Activated naive CD4-positive, alpha-beta T cell treated with anti-CD3 and anti-CD28 coated beads, Interleukin-2, amount 50 U/mL, for 24 hours (primary cell): Measurements from ENCODE around the gene HES3.

Source experiments
- H3K27ac Mint-ChIP-seq: one replicate; pipeline ENCODE4 v1.8.0; 2021; ENCODE audit warnings: mild to moderate bottlenecking, mixed read lengths
- H3K27me3 Mint-ChIP-seq: one replicate; pipeline ENCODE4 v1.8.0; 2021; ENCODE audit warnings: mixed read lengths
- H3K36me3 Mint-ChIP-seq: one replicate; pipeline ENCODE4 v1.8.0; 2021; ENCODE audit warnings: mixed read lengths
- H3K4me1 Mint-ChIP-seq: one replicate; pipeline ENCODE4 v1.8.0; 2021; ENCODE audit warnings: mixed read lengths
- H3K4me3 Mint-ChIP-seq: one replicate; pipeline ENCODE4 v1.8.0; 2021; ENCODE audit warnings: mild to moderate bottlenecking, mixed read lengths
- H3K9me3 Mint-ChIP-seq: one replicate; pipeline ENCODE4 v1.8.0; 2021; ENCODE audit warnings: mixed read lengths

HES3 gene

GRCh38 chr1:6262555-6263420, 18.8 kb downstream of the HES3 start:
- H3K27ac Mint-ChIP-seq = no peak overlapping the region
- H3K4me3 Mint-ChIP-seq = no peak overlapping the region
- H3K36me3 Mint-ChIP-seq = no peaks in the 10 kb centered on the region
- H3K9me3 Mint-ChIP-seq = no peaks in the 10 kb centered on the region
- H3K4me1 Mint-ChIP-seq = peaks cover 4% of the 10 kb centered on the region
- H3K27me3 Mint-ChIP-seq = peaks cover 4% of the 10 kb centered on the region

- no peak overlapping the region for H3K4me3 Mint-ChIP-seq
Observed at GRCh38 chr1:6263716-6264115, 19.7 kb downstream of the HES3 start.

GRCh38 chr1:6265151-6265550, 21.2 kb downstream of the HES3 start:
- H3K27ac Mint-ChIP-seq = no peak overlapping the region
- H3K27me3 Mint-ChIP-seq = peaks cover 4% of the 10 kb centered on the region
- no peaks in the 10 kb centered on the region for H3K4me1 Mint-ChIP-seq
- H3K4me3 Mint-ChIP-seq = no peak overlapping the region
- no peaks in the 10 kb centered on the region for H3K9me3 Mint-ChIP-seq
- no peaks in the 10 kb centered on the region for H3K36me3 Mint-ChIP-seq

More at GRCh38 chr1:6263716-6264115, 19.7 kb downstream of the HES3 start:
- H3K4me1 Mint-ChIP-seq = peaks cover 4% of the 10 kb centered on the region
- no peak overlapping the region for H3K27ac Mint-ChIP-seq
- no peaks in the 10 kb centered on the region for H3K36me3 Mint-ChIP-seq
- peaks cover 4% of the 10 kb centered on the region for H3K27me3 Mint-ChIP-seq
- no peaks in the 10 kb centered on the region for H3K9me3 Mint-ChIP-seq

- Mint-ChIP-seq H3K27me3 (peaks cover 4% of the 10 kb centered on the region), H3K4me1 (no peaks in the 10 kb centered on the region), H3K4me3 (no peak overlapping the region), H3K27ac (no peak overlapping the region), H3K9me3 (no peaks in the 10 kb centered on the region), H3K36me3 (no peaks in the 10 kb centered on the region)
Observed at GRCh38 chr1:6266641-6267040, 22.7 kb downstream of the HES3 start.

- H3K27me3 Mint-ChIP-seq = no peaks in the 10 kb centered on the region
- no peak overlapping the region for H3K27ac Mint-ChIP-seq
- H3K4me3 Mint-ChIP-seq = no peak overlapping the region
- H3K9me3 Mint-ChIP-seq = no peaks in the 10 kb centered on the region
- no peaks in the 10 kb centered on the region for H3K36me3 Mint-ChIP-seq
- no peaks in the 10 kb centered on the region for H3K4me1 Mint-ChIP-seq
Observed at GRCh38 chr1:6267686-6268322, 23.8 kb downstream of the HES3 start.

- no peaks in the 10 kb centered on the region for H3K4me1 Mint-ChIP-seq
- H3K27me3 Mint-ChIP-seq = no peaks in the 10 kb centered on the region
- H3K36me3 Mint-ChIP-seq = no peaks in the 10 kb centered on the region
- no peaks in the 10 kb centered on the region for H3K9me3 Mint-ChIP-seq
- H3K27ac Mint-ChIP-seq = no peak overlapping the region
- H3K4me3 Mint-ChIP-seq = no peak overlapping the region
Observed at GRCh38 chr1:6268415-6268814, 24.4 kb downstream of the HES3 start.

GRCh38 chr1:6269296-6269695, 25.3 kb downstream of the HES3 start:
- no peaks in the 10 kb centered on the region for H3K4me1 Mint-ChIP-seq
- no peaks in the 10 kb centered on the region for H3K9me3 Mint-ChIP-seq
- H3K27me3 Mint-ChIP-seq = no peaks in the 10 kb centered on the region
- H3K36me3 Mint-ChIP-seq = no peaks in the 10 kb centered on the region
- H3K4me3 Mint-ChIP-seq = no peak overlapping the region
- H3K27ac Mint-ChIP-seq = no peak overlapping the region

- Mint-ChIP-seq H3K9me3 (no peaks in the 10 kb centered on the region), H3K27ac (no peak overlapping the region), H3K4me3 (no peak overlapping the region), H3K36me3 (no peaks in the 10 kb centered on the region), H3K27me3 (no peaks in the 10 kb centered on the region), H3K4me1 (no peaks in the 10 kb centered on the region)
Observed at GRCh38 chr1:6269720-6270400, 25.9 kb downstream of the HES3 start.

- no peak overlapping the region for H3K4me3 Mint-ChIP-seq
- H3K4me1 Mint-ChIP-seq = no peaks in the 10 kb centered on the region
- no peaks in the 10 kb centered on the region for H3K27me3 Mint-ChIP-seq
- no peak overlapping the region for H3K27ac Mint-ChIP-seq
- no peaks in the 10 kb centered on the region for H3K36me3 Mint-ChIP-seq
- no peaks in the 10 kb centered on the region for H3K9me3 Mint-ChIP-seq
Observed at GRCh38 chr1:6270401-6270800, 26.4 kb downstream of the HES3 start.

- Mint-ChIP-seq H3K27me3 (no peaks in the 10 kb centered on the region), H3K27ac (no peak overlapping the region), H3K4me3 (no peak overlapping the region), H3K36me3 (no peaks in the 10 kb centered on the region), H3K9me3 (no peaks in the 10 kb centered on the region), H3K4me1 (no peaks in the 10 kb centered on the region)
Observed at GRCh38 chr1:6271006-6271405, 27.0 kb downstream of the HES3 start.

GRCh38 chr1:6271554-6271953, 27.6 kb downstream of the HES3 start:
- no peaks in the 10 kb centered on the region for H3K4me1 Mint-ChIP-seq
- H3K4me3 Mint-ChIP-seq = no peak overlapping the region
- H3K27ac Mint-ChIP-seq = no peak overlapping the region
- H3K9me3 Mint-ChIP-seq = no peaks in the 10 kb centered on the region
- H3K27me3 Mint-ChIP-seq = no peaks in the 10 kb centered on the region
- no peaks in the 10 kb centered on the region for H3K36me3 Mint-ChIP-seq

- Mint-ChIP-seq H3K4me1 (no peaks in the 10 kb centered on the region), H3K4me3 (no peak overlapping the region), H3K27me3 (no peaks in the 10 kb centered on the region), H3K36me3 (no peaks in the 10 kb centered on the region), H3K9me3 (no peaks in the 10 kb centered on the region), H3K27ac (no peak overlapping the region)
Observed at GRCh38 chr1:6272452-6272851, 28.5 kb downstream of the HES3 start.

GRCh38 chr1:6272868-6273267, 28.9 kb downstream of the HES3 start:
- Mint-ChIP-seq H3K27ac (no peak overlapping the region), H3K4me3 (no peak overlapping the region), H3K9me3 (no peaks in the 10 kb centered on the region), H3K4me1 (no peaks in the 10 kb centered on the region), H3K36me3 (no peaks in the 10 kb centered on the region), H3K27me3 (no peaks in the 10 kb centered on the region)

- Mint-ChIP-seq H3K4me1 (no peaks in the 10 kb centered on the region), H3K27me3 (no peaks in the 10 kb centered on the region), H3K27ac (no peak overlapping the region), H3K9me3 (no peaks in the 10 kb centered on the region), H3K4me3 (no peak overlapping the region), H3K36me3 (no peaks in the 10 kb centered on the region)
Observed at GRCh38 chr1:6273380-6273891, 29.5 kb downstream of the HES3 start.

- Mint-ChIP-seq H3K27me3 (no peaks in the 10 kb centered on the region), H3K4me1 (no peaks in the 10 kb centered on the region), H3K9me3 (no peaks in the 10 kb centered on the region), H3K4me3 (no peak overlapping the region), H3K36me3 (peaks cover 1% of the 10 kb centered on the region), H3K27ac (no peak overlapping the region)
Observed at GRCh38 chr1:6274102-6274501, 30.1 kb downstream of the HES3 start.

GRCh38 chr1:6274622-6275139, 30.7 kb downstream of the HES3 start:
- H3K27me3 Mint-ChIP-seq = no peaks in the 10 kb centered on the region
- no peaks in the 10 kb centered on the region for H3K9me3 Mint-ChIP-seq
- H3K4me3 Mint-ChIP-seq = no peak overlapping the region
- no peak overlapping the region for H3K27ac Mint-ChIP-seq
- H3K4me1 Mint-ChIP-seq = no peaks in the 10 kb centered on the region
- H3K36me3 Mint-ChIP-seq = peaks cover 1% of the 10 kb centered on the region
